Esophagus (tissue), 2 donors: Measurements from ENCODE around the gene PPP1R9A. TPM values are rescaled to one million over a fixed set of nuclear protein-coding genes. Genes with fewer than 3 reads are reported as not detected.

Source experiments
- H3K27ac ChIP-seq, 2 donors: one replicate each; pipeline ENCODE4 v1.5.1; 2013; ENCODE audit warnings: low read depth in 2 of 2, mild to moderate bottlenecking in 2 of 2, inconsistent platforms in 1 of 2, low read length in 1 of 2, moderate library complexity in 1 of 2
- H3K27me3 ChIP-seq, 2 donors: one replicate each; pipeline ENCODE4 v1.6.1; 2013; ENCODE audit warnings: low read length in 2 of 2, control low read depth in 1 of 2, mild to moderate bottlenecking in 1 of 2; ENCODE audit not compliant: insufficient read depth in 2 of 2, control insufficient read depth in 1 of 2
- H3K36me3 ChIP-seq, 2 donors: one replicate each; pipeline ENCODE4 v1.6.1; 2013; ENCODE audit warnings: low read length in 1 of 2; ENCODE audit not compliant: control insufficient read depth in 2 of 2, insufficient read depth in 2 of 2
- H3K4me1 ChIP-seq, 2 donors: one replicate each; pipeline ENCODE4 v1.6.1; 2013; ENCODE audit warnings: low read length in 1 of 2; ENCODE audit not compliant: control insufficient read depth in 2 of 2, insufficient read depth in 2 of 2
- H3K4me3 ChIP-seq, 2 donors: one replicate each; pipeline ENCODE4 v1.5.1; 2013; ENCODE audit warnings: low read length in 2 of 2, mild to moderate bottlenecking in 2 of 2, low read depth in 1 of 2, moderate library complexity in 1 of 2
- H3K9me3 ChIP-seq, 2 donors: one replicate each; pipeline ENCODE4 v1.6.1; 2013; ENCODE audit warnings: mild to moderate bottlenecking in 2 of 2, low read depth in 1 of 2, low read length in 1 of 2, moderate library complexity in 1 of 2; ENCODE audit not compliant: control insufficient read depth in 2 of 2, insufficient read depth in 1 of 2
- WGBS, 2 donors: extraction: QIAGEN DNeasy Blood & Tissue Kit; methylation state at CpG; one replicate each; pipeline ENCODE4 v1.1.7; 2013; 5-methylcytosine and 5-hydroxymethylcytosine counted together
- polyA plus RNA-seq, 2 donors: library from polyadenylated mRNA; stranded (reverse); fragments of 200-250 nt; gene quantifications; one replicate each; pipeline ENCODE4 v1.2.3, GENCODE V29; 2013
- donor health status: healthy with polysubstance abuse.
- donor health status: Bipolar disorder and iron deficiency.

Gene PPP1R9A
- polyA plus RNA-seq, 2 donors, result 0.51 to 0.65 TPM

DNA sequence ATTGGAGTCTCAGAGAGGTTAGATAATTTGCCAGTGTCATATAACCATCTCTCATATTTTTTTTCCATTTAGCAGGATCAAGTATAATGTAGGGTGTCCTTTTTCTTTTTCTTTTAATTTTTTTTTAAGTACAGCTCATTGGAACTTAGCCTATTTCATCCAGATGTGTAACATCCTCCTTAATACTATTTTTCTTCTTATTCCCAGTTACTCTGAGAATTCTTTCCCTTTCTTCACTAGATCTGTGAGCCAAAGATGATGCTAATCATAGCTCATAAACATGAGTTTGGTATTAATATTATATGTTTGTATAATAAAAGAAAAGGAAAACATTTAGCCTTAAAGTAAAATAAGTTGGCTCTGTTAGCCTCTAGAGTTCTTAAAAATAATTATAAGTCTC is 32.8 kb downstream of the PPP1R9A start:
- Histone ChIP-seq H3K27me3 (no peaks in the 10 kb centered on the region), H3K9me3 (no peaks in the 10 kb centered on the region), H3K4me1 (no peaks in the 10 kb centered on the region), H3K36me3 (no peaks in the 10 kb centered on the region), H3K4me3 (no peak overlapping the region), H3K27ac (no peak overlapping the region)

DNA sequence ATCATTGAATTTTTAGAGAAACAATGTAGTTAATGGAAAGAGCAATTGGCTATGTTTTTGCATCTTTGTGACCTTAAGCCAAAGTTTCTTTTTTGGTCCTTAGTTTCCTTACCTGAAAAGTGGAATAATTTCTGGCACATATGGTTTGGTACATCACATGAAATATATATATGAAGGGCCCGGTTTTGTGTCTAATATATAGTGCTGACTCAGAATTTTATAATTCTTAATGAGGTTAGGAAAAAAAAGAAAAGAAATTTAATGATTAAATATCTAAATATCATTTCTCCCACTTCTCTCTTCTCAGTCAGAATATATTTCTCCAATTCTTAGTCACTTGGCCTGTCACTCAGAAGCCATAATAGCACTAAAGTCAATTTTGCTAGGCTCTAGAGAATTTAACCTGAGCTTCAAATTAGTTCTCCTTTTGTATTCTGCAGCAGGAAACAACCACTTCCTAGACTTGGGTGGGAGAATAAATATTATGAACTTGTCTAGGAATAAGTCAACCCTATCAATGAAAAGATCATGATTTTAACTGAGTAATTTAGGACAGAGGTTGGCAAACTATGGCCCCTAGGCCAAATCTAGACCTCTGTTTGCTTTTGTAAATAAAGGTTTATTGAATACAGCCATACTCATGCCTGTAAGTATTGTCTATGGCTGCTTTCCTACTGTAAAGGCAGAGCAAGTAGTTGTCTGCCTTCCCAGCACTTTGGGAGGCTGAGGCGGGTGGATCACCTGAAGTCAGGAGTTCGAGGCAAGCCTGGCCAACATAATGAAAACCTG is 34.6 kb downstream of the PPP1R9A start:
- Histone ChIP-seq H3K4me3 (no peak overlapping the region), H3K27ac (no peak overlapping the region), H3K9me3 (no peaks in the 10 kb centered on the region), H3K4me1 (no peaks in the 10 kb centered on the region), H3K27me3 (no peaks in the 10 kb centered on the region), H3K36me3 (no peaks in the 10 kb centered on the region)
- WGBS, 2 donors, result 85 to 87% methylated on average over 3 of the region's 3 CpGs

DNA sequence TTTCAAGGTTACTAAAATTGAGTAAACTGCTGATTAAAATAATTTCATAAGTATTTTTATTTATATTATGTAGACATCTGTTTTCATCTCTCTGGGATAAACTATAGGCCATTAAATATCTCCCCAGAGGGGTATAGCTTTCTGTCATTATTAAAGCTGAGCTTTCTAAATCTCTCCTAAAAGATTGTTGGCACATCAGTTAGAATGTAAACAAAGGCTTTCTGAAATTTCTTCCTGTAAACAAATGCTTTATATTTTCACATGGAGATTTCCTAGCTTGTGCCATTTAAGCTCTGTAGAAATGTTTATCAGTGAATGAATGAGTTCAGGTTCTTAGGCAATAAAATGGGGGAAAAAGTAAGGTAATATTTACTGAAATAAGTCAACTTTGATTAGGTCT is 35.7 kb downstream of the PPP1R9A start:
- no peaks in the 10 kb centered on the region for H3K4me1 ChIP-seq
- no peaks in the 10 kb centered on the region for H3K27me3 ChIP-seq
- H3K4me3 ChIP-seq, result no peak overlapping the region
- no peak overlapping the region for H3K27ac ChIP-seq
- H3K9me3 ChIP-seq, result no peaks in the 10 kb centered on the region
- no peaks in the 10 kb centered on the region for H3K36me3 ChIP-seq

- 63 to 69% methylated on average over 1 of the region's 1 CpG for WGBS, 2 donors
- H3K27ac ChIP-seq, result no peak overlapping the region
- no peaks in the 10 kb centered on the region for H3K36me3 ChIP-seq
- no peak overlapping the region for H3K4me3 ChIP-seq
- H3K27me3 ChIP-seq, result no peaks in the 10 kb centered on the region
- no peaks in the 10 kb centered on the region for H3K4me1 ChIP-seq
- no peaks in the 10 kb centered on the region for H3K9me3 ChIP-seq
Measured at GRCh38 chr7:94949532-94949931, 42.1 kb downstream of the PPP1R9A start.

DNA sequence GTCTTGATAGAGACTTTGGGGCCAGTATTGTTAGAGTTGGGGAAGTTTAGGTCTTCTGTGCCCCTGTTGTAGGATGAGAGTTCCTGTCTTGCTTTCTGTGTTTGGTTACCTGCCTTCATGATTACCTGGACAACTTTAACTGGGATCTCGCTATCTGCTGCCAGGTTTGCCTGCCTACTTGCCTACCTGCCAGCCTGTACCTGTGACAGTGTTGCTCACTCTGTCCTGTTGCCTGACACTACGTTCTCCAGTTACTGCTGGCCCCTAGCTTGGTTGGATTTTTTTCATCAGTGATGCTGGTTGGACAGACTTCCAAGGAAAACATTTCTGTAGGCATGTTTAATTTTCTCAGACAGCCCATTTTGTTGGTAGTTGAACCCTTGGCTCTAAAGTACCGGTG is 48.4 kb downstream of the PPP1R9A start:
- WGBS, 2 donors, result 74% methylated on average over 3 of the region's 3 CpGs
- no peaks in the 10 kb centered on the region for H3K36me3 ChIP-seq
- H3K27ac ChIP-seq, result no peak overlapping the region

DNA sequence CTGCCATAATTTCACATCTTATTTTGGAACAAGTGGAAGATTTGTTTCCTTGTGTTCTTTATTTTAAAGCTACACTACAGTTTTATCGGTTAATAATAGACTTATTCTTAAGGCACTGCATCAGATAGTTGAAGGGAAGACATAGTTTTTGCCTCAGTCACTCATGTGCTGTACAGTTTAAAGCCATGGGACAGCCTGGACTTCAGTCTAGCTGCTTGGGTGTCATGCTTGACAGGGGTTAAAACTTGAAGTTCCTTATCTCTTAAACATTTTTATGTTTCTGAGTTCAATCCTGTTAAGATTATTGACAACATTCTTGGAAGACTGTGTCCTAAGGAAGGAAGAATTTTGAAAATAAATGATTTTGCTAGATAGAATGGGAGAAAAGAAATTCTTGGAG is 49.7 kb downstream of the PPP1R9A start:
- no peaks in the 10 kb centered on the region for H3K36me3 ChIP-seq
- H3K4me1 ChIP-seq, result no peaks in the 10 kb centered on the region
- H3K27me3 ChIP-seq, result no peaks in the 10 kb centered on the region
- no peak overlapping the region for H3K27ac ChIP-seq
- 81 to 87% methylated on average over 1 of the region's 1 CpG for WGBS, 2 donors
- no peaks in the 10 kb centered on the region for H3K9me3 ChIP-seq
- H3K4me3 ChIP-seq, result no peak overlapping the region

More for the DNA sequence above, 48.4 kb downstream of the PPP1R9A start:
- H3K9me3 ChIP-seq, result no peaks in the 10 kb centered on the region
- H3K4me1 ChIP-seq, result no peaks in the 10 kb centered on the region
- no peak overlapping the region for H3K4me3 ChIP-seq
- H3K27me3 ChIP-seq, result no peaks in the 10 kb centered on the region

DNA sequence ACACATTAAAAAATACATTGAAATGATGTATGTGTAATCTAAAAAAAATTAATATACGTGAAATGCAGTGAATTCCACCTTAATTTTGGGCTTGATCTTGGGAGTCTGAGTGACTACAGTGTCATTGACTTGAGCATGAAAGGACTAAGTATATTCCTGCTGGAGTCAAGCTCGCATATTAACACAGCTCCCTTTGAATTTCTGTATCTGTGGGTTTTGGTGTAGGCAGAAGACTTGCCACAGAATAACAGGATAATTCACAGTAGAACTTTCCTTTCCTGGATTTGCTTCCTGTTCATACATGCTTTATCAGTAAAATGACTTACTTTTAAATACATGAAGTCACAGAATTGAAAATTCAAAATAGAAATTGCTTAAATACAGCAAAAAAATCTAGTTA is 55.3 kb downstream of the PPP1R9A start:
- Histone ChIP-seq H3K4me1 (no peaks in the 10 kb centered on the region), H3K9me3 (no peaks in the 10 kb centered on the region), H3K27me3 (no peaks in the 10 kb centered on the region), H3K4me3 (no peak overlapping the region), H3K27ac (no peak overlapping the region), H3K36me3 (no peaks in the 10 kb centered on the region)
- 77 to 88% methylated on average over 2 of the region's 2 CpGs for WGBS, 2 donors

DNA sequence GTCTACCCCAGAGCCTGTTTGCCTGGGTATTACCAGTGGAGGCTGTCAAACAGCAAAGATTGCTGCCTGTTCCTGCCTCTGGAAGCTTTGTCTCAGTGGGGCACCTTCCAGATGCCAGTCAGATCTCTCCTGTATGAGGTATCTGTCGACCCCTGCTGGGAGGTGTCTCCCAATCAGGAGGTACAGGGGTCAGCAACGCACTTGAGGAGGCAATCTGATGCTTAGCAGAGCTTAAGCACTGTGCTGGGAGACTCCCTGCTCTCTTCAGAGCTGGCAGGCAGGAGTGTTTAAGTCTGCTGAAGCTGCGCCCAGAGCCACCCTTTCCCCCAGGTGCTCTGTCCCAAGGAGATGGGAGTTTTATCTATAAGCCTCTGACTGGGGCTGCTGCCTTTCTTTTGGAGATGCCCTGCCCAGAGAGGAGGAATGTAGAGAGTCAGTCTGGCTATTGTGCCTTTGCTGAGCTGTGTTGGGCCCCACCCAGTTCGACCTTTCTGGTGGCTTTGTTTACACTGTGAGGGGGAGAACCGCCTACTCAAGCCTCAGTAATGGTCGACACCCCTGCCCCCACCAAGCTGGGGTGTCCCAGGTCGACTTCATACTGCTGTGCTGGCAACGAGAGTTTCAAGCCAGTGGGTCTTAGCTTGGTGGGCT is 62.2 kb downstream of the PPP1R9A start:
- Histone ChIP-seq H3K4me3 (no peak overlapping the region), H3K4me1 (no peaks in the 10 kb centered on the region), H3K9me3 (peaks cover 0 to 3% of the 10 kb centered on the region in 2 donors), H3K27ac (no peak overlapping the region), H3K27me3 (no peaks in the 10 kb centered on the region), H3K36me3 (no peaks in the 10 kb centered on the region)
- WGBS, 2 donors, result 56 to 57% methylated on average over 8 of the region's 8 CpGs

DNA sequence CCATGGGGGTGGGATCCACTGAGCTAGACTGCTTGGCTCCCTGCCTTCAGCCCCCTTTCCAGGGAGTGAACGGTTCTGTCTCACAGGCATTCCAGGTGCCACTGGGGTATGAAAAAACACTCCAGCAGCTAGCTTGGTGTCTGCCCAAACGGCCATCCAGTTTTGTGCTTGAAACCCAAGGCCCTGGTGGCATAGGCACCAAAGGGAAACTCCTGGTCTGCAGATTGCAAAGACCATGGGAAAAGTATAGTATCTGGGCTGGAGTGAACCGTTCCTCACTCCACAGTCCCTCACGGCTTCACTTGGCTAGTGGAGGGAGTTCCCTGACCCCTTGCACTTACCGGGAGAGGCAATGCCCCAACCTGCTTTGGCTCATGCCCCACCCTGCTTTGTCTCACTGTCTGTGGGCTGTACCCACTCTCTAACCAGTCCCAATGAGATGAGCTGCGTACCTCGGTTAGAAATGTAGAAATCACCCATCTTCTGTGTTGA is 62.7 kb downstream of the PPP1R9A start:
- H3K9me3 ChIP-seq, result peaks cover 0 to 3% of the 10 kb centered on the region in 2 donors
- no peaks in the 10 kb centered on the region for H3K4me1 ChIP-seq
- H3K36me3 ChIP-seq, result no peaks in the 10 kb centered on the region
- WGBS, 2 donors, result 87 to 94% methylated on average over 7 of the region's 7 CpGs
- no peak overlapping the region for H3K4me3 ChIP-seq
- H3K27ac ChIP-seq, result no peak overlapping the region
- H3K27me3 ChIP-seq, result no peaks in the 10 kb centered on the region
